ENCODE measurements around the gene NAT8.
"Not testable (repeated sequence)": the region's sequence is repeated elsewhere in the genome, so short reads cannot be mapped to it uniquely, and the experiment has no call there.

Gene NAT8

DNA sequence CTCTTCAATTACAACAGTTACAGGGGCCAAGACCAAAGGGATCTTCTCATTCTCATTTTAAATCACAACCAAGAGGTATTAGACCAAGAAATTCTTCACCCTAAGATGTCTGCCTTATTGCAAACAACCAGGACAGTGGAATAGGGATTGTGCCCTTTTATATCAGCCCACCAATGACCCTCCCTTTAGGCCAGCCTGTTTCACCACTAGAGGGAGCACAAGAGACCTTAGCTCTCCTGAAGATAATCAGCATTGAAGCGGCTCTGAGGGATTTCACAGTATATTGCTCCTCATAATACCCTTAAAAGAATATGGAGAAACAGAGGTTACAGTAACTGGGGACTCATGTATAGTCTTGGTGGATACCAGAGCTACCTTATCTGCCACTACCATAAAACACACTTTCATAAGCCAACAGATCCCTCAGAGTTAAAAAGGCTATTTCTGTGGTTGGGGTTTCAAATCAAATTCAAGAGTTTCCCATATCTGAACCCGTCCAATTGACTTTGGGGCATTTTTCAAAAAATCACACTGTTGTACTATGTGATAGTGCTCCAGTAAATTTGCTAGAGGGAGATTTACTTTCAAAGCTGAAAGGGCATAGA is 11.5 kb downstream of the NAT8 start:
- DNase-seq = not testable (repeated sequence)

DNA sequence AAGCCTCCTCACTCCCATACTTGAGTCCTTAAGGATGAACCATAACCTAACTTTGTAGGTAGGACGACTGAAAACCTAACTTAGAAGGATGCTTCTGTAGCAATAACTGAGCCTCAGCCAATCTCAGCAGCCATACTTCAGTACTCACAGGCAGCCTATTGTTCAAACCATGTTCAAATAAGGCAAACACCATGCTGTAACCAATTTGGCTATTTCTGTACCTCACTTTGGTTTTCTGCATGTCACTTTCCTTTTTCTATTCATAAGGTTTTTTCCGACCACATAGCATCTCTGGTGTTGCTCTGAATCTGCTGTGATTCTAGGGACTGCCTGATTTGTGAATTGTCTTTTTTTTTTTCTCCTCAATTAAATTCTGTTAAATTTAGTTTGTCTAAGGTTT is 13.7 kb downstream of the NAT8 start:
- not testable (repeated sequence) for DNase-seq

DNA sequence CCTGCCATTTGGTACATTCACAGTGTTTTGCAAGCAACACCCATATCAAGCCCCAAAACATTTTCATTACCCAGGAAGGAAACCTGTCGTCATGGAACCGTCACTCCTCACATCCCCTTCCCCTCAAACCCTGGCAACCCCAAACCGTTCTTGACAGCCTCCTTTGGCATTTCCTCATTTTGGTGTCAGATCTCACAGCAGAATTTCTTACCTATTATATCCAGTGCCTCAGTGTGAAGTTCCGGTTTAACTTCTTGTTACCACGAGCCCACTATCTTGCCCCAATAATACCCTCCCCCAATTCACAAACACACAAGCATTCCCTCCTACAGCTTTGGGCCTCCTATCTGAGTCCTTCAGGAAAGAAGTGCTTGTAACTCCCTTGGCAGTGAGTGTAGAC is 16.0 kb downstream of the NAT8 start:
- not testable (repeated sequence) for DNase-seq

DNA sequence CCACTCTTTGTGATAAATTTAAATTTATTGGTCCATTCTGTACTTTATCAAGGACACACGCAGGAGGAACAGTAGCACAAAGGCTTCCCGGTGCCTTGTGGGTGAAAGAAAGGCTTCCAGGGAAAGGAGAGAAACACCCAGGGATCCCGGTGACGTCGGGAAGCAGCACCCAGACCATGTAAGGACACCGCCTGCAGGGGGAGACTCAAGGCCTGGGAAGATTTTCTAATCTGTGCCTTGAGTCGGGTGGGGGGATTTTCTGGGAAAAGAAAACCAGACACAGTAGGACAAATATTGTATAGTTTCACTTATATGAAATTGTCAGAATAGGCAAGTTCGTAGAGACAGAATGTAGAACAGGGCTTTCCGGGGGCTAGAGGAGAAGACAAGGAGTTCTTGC is 17.6 kb downstream of the NAT8 start:
- DNase-seq = not testable (repeated sequence)

- not testable (repeated sequence) for DNase-seq
These were observed 18.2 kb downstream of the NAT8 start for GRCh38 chr2:73624036-73624435.

DNA sequence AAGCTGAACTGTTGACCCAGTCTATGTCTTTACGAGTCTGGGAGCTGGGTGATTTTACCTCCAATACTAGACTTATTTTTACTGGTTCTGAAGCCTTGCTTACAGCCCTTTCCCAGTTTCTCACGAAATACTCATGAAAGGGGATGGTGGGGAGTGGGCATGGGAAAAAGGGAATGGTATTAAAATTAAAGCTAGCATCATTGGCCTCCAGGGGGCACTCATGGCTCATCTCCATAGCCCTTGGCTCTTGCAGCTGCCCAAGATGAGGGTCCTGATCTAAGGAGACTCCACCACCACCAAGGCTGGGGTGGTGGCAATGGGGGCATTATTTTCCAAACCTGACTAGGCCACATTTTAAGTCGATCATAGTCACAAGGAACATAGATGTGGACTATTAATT is 22.3 kb downstream of the NAT8 start:
- not testable (repeated sequence) for DNase-seq

- no peak for DNase-seq
These were observed 27.2 kb downstream of the NAT8 start for GRCh38 chr2:73614997-73615396.

- no peak for DNase-seq
These were observed 28.1 kb downstream of the NAT8 start for GRCh38 chr2:73614105-73614504.

- no peak for DNase-seq
These were observed 30.4 kb downstream of the NAT8 start for GRCh38 chr2:73611867-73612266.

DNA sequence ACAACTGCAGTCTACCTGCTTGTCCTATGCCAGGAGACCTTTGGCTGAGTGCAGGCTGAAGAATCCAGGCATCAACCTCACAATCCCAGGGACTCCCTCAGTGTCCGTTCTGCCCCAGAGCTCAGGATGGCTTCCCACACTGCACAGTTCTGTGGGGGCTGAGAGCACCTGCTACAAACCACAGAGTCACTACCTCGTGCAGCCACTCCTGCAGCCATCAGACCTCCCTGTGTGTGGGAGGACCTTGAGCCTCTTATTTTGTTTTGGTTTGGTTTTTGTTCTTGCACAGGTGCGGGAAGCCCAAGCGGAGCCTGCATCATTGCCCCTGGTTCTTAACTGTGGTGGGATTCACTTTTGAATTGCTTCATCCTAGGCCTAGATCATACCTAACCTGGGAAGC is 31.0 kb downstream of the NAT8 start:
- no peak for DNase-seq

GRCh38 chr2:73610111-73610510 is 32.1 kb downstream of the NAT8 start:
- DNase-seq = no peak

DNA sequence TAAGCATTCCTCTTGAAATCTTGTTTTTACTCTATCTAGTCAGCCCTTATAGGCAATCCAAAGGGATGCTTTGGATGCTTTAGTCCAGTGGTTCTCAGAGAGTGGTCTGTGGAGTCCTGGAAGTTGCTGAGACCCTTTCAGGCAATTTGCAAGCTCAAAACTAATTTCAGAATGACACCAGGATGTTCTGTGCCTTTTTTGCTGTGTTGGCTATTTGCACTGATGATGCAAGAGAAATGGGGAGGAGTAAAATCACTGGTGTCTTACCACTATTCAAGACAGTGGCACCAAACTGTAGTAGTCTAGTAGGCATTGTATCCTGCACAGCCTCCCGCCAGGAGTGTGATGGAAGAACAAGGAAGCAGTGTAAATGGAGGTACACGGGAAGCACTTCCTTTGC is 37.6 kb downstream of the NAT8 start:
- DNase-seq = not testable (repeated sequence)

- not testable (repeated sequence) for DNase-seq
These were observed 39.1 kb downstream of the NAT8 start for GRCh38 chr2:73603099-73603588.

DNA sequence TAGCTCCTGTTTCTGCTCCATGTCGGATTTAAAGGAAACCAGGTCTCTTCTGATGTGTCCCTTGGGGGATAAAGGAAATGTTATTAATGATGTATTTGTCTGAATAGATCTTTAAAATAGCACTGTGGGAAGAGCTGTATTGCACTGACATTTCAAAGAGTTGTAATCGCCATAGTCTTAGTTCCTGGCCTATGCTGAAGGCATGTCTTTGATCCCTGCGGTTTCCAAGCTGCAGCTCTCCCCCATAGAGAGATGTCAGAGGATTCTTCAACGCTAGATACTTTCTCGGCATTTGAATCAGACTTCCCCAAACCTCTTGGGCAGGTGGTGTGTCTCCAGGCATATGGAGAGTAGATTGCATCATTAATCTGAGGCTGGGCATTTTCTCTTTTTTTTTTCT is 40.4 kb downstream of the NAT8 start:
- DNase-seq = no peak

DNA sequence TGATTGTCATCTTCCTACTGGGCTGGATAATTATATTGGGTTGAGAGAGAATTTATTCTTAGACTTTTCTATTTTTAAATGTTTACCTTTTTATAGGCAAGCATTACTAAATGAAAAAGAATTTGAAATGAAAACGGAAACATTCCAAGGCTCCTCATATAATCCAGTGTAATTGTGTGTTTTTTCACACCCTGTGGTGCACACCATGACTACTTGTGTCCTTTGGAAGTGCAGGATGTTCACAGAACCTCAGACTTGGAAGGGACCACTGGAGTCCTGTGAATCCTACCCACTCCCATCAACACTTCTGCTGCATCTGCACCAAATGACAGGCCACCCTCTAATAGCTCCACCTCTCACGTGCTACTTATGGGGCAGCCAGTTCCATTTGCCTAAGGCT is 48.0 kb downstream of the NAT8 start:
- DNase-seq = no peak

DNA sequence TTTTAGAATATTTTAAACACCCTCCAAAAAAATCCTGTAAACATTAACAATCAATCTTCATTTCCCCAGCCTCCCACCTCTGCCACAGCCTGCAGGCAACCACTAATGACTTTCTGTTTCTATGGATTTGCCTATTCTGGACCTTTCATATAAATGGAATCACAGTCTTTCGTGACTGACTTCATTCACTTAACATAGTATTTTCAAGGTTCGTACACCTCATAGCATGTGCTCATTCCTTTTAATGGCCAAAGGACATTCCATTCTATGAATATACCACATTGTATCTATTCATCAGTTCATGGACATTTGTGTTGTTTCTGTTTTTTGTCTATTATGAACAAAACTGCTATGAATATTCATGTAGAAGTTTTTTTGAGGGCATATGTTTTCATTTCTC is 48.5 kb downstream of the NAT8 start:
- DNase-seq = no peak
